GM13976 (cell line): ENCODE measurements around the gene PA2G4.
"Not testable (repeated sequence)": the region's sequence is repeated elsewhere in the genome, so short reads cannot be mapped to it uniquely, and the experiment has no call there.

ENCODE experiments used
- DNase-seq: peaks from one replicate; pipeline ENCODE4 v3.0.0; 2012; ENCODE audit warnings: low spot score
- in situ Hi-C: fragments of 300-500 bp; cut with MboI; formaldehyde crosslinking; loops from one replicate; pipeline ENCODE4 v1.12.0; 2022; ENCODE audit warnings: low sequenced_read_pairs, mixed read lengths, inconsistent platforms; ENCODE audit not compliant: unreplicated experiment
- TF ChIP-seq, protein P1 (sequence below): IDR thresholded peaks from 2 replicates; pipeline ENCODE4 v1.5.1; 2012; ENCODE audit warnings: borderline replicate concordance, mild to moderate bottlenecking; ENCODE audit not compliant: insufficient read depth; ENCODE audit errors: extremely low read depth, missing control alignments, control extremely low read depth

Gene PA2G4

GRCh38 chr12:56104109-56104814, at the start of gene PA2G4:
PA2G4 (plus strand) TSS chr12:56104559; CDS start chr12:56104738, 179 bp downstream.
- TF ChIP-seq, protein P1, sequence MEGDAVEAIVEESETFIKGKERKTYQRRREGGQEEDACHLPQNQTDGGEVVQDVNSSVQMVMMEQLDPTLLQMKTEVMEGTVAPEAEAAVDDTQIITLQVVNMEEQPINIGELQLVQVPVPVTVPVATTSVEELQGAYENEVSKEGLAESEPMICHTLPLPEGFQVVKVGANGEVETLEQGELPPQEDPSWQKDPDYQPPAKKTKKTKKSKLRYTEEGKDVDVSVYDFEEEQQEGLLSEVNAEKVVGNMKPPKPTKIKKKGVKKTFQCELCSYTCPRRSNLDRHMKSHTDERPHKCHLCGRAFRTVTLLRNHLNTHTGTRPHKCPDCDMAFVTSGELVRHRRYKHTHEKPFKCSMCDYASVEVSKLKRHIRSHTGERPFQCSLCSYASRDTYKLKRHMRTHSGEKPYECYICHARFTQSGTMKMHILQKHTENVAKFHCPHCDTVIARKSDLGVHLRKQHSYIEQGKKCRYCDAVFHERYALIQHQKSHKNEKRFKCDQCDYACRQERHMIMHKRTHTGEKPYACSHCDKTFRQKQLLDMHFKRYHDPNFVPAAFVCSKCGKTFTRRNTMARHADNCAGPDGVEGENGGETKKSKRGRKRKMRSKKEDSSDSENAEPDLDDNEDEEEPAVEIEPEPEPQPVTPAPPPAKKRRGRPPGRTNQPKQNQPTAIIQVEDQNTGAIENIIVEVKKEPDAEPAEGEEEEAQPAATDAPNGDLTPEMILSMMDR: no peak
- peak; percentile 98 for DNase-seq
- in situ Hi-C loops: no loop called here

GRCh38 chr12:56059964-56060363, 44.4 kb upstream of the PA2G4 start:
- DNase-seq, in situ Hi-C loops: not testable (repeated sequence)

GRCh38 chr12:56061982-56062381, 42.4 kb upstream of the PA2G4 start:
- no peak for DNase-seq
- in situ Hi-C loops: no loop called here
- TF ChIP-seq, protein P1: no peak

DNA sequence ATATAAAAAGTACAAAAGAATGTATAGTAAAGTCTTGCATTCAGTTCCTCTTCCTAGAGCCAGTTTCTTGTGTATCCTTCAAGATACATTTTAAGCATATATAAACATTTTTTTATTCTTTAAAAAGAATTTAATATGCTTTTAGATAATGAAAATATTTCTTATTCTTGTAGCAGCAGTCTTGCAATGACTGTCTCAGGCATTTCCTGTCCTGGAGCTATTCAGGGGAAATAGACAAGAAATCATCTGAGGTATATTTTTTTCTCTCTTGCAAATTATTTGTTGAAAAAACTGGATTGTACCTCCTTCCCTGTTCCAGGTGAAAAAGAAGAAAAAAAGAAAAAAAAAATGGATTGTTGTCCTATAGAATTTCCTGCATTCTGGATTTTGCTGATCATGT, 41.4 kb upstream of the PA2G4 start:
- DNase-seq: no peak
- in situ Hi-C loops: no loop called here
- TF ChIP-seq, protein P1: no peak

DNA sequence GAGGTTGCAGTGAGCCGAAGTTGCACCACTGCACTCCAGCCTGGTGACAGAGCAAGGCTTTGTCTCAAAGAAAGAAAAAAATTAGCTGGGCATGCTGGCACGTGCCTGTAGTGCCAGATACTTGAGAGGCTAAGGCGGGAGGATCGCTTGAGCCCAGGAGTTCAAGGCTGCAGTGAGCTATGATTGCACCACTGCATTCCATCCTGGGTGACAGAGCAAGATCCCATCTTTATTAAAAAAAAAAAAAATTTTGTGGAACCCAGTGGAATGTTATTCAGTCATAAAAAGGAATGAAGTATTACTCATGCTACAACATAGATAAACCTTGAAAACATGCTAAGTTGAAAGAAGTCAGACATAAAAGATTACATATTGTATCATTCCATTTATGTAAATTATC, 32.7 kb upstream of the PA2G4 start:
- TF ChIP-seq, protein P1: no peak

DNA sequence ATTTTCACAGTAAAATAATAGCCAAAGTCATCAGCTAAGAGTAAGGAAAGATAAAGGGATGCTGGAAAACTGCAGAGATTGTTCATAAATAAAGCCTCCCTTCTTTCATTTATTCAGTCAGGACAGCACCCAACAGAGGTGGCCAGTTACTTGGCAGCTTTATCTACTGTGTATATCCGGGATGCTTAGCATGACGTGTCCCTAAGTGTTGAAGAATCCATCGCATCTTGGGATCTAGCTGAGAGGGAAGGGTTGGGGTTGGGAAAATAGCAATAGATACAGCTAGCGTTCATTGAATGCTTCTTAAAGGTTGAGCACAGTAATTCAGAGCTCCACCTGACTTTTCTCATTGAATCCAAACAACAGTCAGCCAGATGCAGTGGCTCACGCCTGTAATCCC, 30.0 kb upstream of the PA2G4 start:
- no peak for DNase-seq
- TF ChIP-seq, protein P1: no peak
- in situ Hi-C loops: no loop called here

More for the DNA sequence above, 32.7 kb upstream of the PA2G4 start:
- DNase-seq: no peak
- in situ Hi-C loops: no loop called here

- DNase-seq, in situ Hi-C loops: not testable (repeated sequence)
Observed at GRCh38 chr12:56077966-56078365, 26.4 kb upstream of the PA2G4 start.

DNA sequence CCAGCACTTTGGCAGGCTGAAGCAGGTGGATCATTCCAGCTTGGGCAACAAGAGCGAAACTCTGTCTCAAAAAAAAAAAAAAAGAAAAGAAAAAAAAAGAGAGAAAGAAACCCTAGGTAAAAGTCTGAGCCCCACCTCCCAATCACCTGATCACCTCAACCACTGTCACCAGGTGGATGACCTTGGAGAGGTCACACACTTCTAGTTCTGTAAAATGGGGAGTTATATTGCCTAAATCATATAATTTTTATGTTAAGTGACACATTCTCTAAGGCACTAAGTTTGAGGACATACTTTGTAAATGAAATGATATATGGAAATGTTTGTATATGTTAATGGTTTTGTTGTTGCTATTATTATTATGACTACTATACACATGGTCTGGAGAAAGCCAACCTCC, 25.9 kb upstream of the PA2G4 start:
- DNase-seq: no peak
- in situ Hi-C loops: no loop called here
- TF ChIP-seq, protein P1: no peak
